GM12865 (cell line): ENCODE results near the gene POLR3B.
A peak's percentile ranks its signal among the peaks of the same experiment; 100 is the strongest.

Experiments used
- DNase-seq: peaks from one replicate; pipeline ENCODE4 v3.0.0; 2010; ENCODE audit warnings: low read depth
- H3K4me3 ChIP-seq: 2 replicates; pipeline ENCODE4 v1.5.1; 2011; ENCODE audit warnings: mild to moderate bottlenecking, low read depth, low read length, control low read depth
- CTCF ChIP-seq: IDR thresholded peaks from 2 replicates; pipeline ENCODE4 v1.5.1; 2011; ENCODE audit warnings: low read length, control low read depth, low read depth, inconsistent platforms; ENCODE audit not compliant: insufficient read depth; ENCODE audit errors: missing control alignments

Gene POLR3B

GRCh38 chr12:106342397-106343213 is 14.9 kb upstream of the POLR3B start:
- no peak for DNase-seq
- no peak for TF ChIP-seq CTCF
- H3K4me3 ChIP-seq: no peak overlapping the region

GRCh38 chr12:106343214-106343528 is 14.4 kb upstream of the POLR3B start:
- H3K4me3 ChIP-seq: no peak overlapping the region
- no peak for TF ChIP-seq CTCF
- no peak for DNase-seq

- DNase-seq: no peak
- TF ChIP-seq CTCF: no peak
- H3K4me3 ChIP-seq: no peak overlapping the region
Observed at GRCh38 chr12:106344131-106344530, 13.4 kb upstream of the POLR3B start.

- peak; percentile 11 for DNase-seq
- H3K4me3 ChIP-seq: no peak overlapping the region
- TF ChIP-seq CTCF: no peak
Observed at GRCh38 chr12:106345746-106346145, 11.8 kb upstream of the POLR3B start.

- no peak for DNase-seq
- TF ChIP-seq CTCF: no peak
- no peak overlapping the region for H3K4me3 ChIP-seq
Observed at GRCh38 chr12:106348411-106348810, 9.1 kb upstream of the POLR3B start.

GRCh38 chr12:106353175-106353574 is 4.4 kb upstream of the POLR3B start:
- H3K4me3 ChIP-seq: no peak overlapping the region
- TF ChIP-seq CTCF: no peak
- no peak for DNase-seq
